PC-9 (cell line): Measurements from ENCODE around the gene GPER1. TPM values are rescaled to one million over a fixed set of nuclear protein-coding genes. Genes with fewer than 3 reads are reported as not detected.

Experiments used
- BruUV-seq: library from RNA; stranded (reverse); fragments of 400-500 nt; replicated peaks from 2 replicates; lab custom pipeline; 2021; lab: Mats Ljungman, UMichigan
- CTCF ChIA-PET: fragments of 300-600 bp; sonication (Branson Sonifier 250); formaldehyde crosslinking; loops from one replicate; lab custom pipeline; 2022; ENCODE audit warnings: antibody characterized with exemption; lab: Charles Lee
- POLR2A ChIA-PET: fragments of 300-600 bp; sonication (Branson Sonifier 250); formaldehyde crosslinking; loops from one replicate; lab custom pipeline; 2022; ENCODE audit warnings: antibody characterized with exemption; ENCODE audit not compliant: unreplicated experiment; lab: Charles Lee
- DNase-seq, 2 experiments: peaks; one replicate each; pipeline versions ENCODE4 v3.0.0 to v3.0.0-alpha.2; 2015 to 2022; ENCODE audit warnings: mixed read lengths in 1 of 2
- H2AFZ ChIP-seq: fragments of 200-600 bp; sonication (generic); 2 replicates; pipeline ENCODE4 v1.8.1; 2017; ENCODE audit warnings: antibody characterized with exemption
- H3F3A ChIP-seq: fragments of 200-600 bp; sonication (generic); 2 replicates; pipeline ENCODE4 v1.8.1; 2017; ENCODE audit warnings: antibody characterized with exemption, mild to moderate bottlenecking, low read depth; ENCODE audit not compliant: insufficient read depth
- H3K27ac ChIP-seq: fragments of 200-600 bp; sonication (generic); 2 replicates; pipeline ENCODE4 v1.6.1; 2016; ENCODE audit warnings: mixed run types
- H3K27me3 ChIP-seq: fragments of 200-600 bp; sonication (generic); 2 replicates; pipeline ENCODE4 v1.6.1; 2016; ENCODE audit warnings: low read depth, mixed run types; ENCODE audit not compliant: insufficient read depth
- H3K36me3 ChIP-seq: fragments of 200-600 bp; sonication (generic); 2 replicates; pipeline ENCODE4 v1.6.1; 2016; ENCODE audit warnings: low read depth, mixed run types
- H3K4me1 ChIP-seq: fragments of 200-600 bp; sonication (generic); replicated peaks from 2 replicates; pipeline ENCODE4 v1.6.1; 2016; ENCODE audit warnings: mixed run types; ENCODE audit not compliant: insufficient read depth
- H3K4me2 ChIP-seq: fragments of 200-600 bp; sonication (generic); 2 replicates; pipeline ENCODE4 v1.6.1; 2017; ENCODE audit warnings: mixed run types
- H3K4me3 ChIP-seq: fragments of 200-600 bp; sonication (generic); 2 replicates; pipeline ENCODE4 v1.6.1; 2016; ENCODE audit warnings: mixed run types
- H3K79me2 ChIP-seq: fragments of 200-600 bp; sonication (generic); 2 replicates; pipeline ENCODE4 v1.6.1; 2017; ENCODE audit warnings: low read depth, mixed run types
- H3K9me2 ChIP-seq: fragments of 200-600 bp; sonication (generic); 2 replicates; pipeline ENCODE4 v1.8.1; 2017; ENCODE audit warnings: mild to moderate bottlenecking; ENCODE audit not compliant: insufficient read depth
- H3K9me3 ChIP-seq: fragments of 200-600 bp; sonication (generic); 2 replicates; pipeline ENCODE4 v1.8.1; 2016; ENCODE audit warnings: low read depth; ENCODE audit not compliant: insufficient read depth
- H4K20me1 ChIP-seq: fragments of 200-600 bp; sonication (generic); 2 replicates; pipeline ENCODE4 v1.8.1; 2017; ENCODE audit not compliant: insufficient read depth
- CTCF ChIP-seq: fragments of 200-600 bp; sonication (generic); conservative IDR thresholded peaks from 2 replicates; pipeline ENCODE4 v1.6.1; 2017; ENCODE audit warnings: mixed run types, antibody characterized with exemption, mild to moderate bottlenecking, moderate library complexity
- EZH2 ChIP-seq: fragments of 200-600 bp; sonication (generic); IDR thresholded peaks from 2 replicates; pipeline ENCODE4 v1.8.0; 2017; ENCODE audit warnings: antibody characterized with exemption, low read depth
- intact Hi-C: fragments of 100-400 bp; cut with micrococcal nuclease; formaldehyde crosslinking; loops from one replicate; pipeline ENCODE4 v1.10.0; 2022; ENCODE audit not compliant: unreplicated experiment
- total RNA-seq: library from RNA; stranded (reverse); gene quantifications from 2 replicates; pipeline ENCODE4 v1.2.3, GENCODE V29; 2021

GPER1 gene
- total RNA-seq, 1 experiment from 2014 or later = 0.37 TPM

- H3F3A ChIP-seq = peaks cover 5% of the 10 kb centered on the region; the same call in 1 of the 2 replicates
- H4K20me1 ChIP-seq = no peaks in the 10 kb centered on the region
- CTCF ChIA-PET = interaction anchor here (1.0 kb wide), 1 partner anchor 110 kb away, joined by 4 read pairs; no protein-coding TSS in a partner anchor
- BruUV-seq = no TSS peak
- H3K9me2 ChIP-seq = no peaks in the 10 kb centered on the region
- no peak overlapping the region for H3K4me3 ChIP-seq
- no peak for TF ChIP-seq EZH2
- no peak for TF ChIP-seq CTCF
- intact Hi-C loops = no loop called here
- H2AFZ ChIP-seq = no peak overlapping the region
- H3K27ac ChIP-seq = no peak overlapping the region
- H3K4me1 ChIP-seq = no peaks in the 10 kb centered on the region
- no peaks in the 10 kb centered on the region for H3K79me2 ChIP-seq
- H3K9me3 ChIP-seq = no peaks in the 10 kb centered on the region
- no peak overlapping the region for H3K4me2 ChIP-seq
- H3K36me3 ChIP-seq = no peaks in the 10 kb centered on the region
- POLR2A ChIA-PET = interaction anchor here (0.6 kb wide), 1 partner anchor 15 kb away, joined by 3 read pairs; no protein-coding TSS in a partner anchor
- DNase-seq = no peak
- H3K27me3 ChIP-seq = no peaks in the 10 kb centered on the region
Measured at GRCh38 chr7:1058821-1059199, 29.1 kb upstream of the GPER1 start.

DNA sequence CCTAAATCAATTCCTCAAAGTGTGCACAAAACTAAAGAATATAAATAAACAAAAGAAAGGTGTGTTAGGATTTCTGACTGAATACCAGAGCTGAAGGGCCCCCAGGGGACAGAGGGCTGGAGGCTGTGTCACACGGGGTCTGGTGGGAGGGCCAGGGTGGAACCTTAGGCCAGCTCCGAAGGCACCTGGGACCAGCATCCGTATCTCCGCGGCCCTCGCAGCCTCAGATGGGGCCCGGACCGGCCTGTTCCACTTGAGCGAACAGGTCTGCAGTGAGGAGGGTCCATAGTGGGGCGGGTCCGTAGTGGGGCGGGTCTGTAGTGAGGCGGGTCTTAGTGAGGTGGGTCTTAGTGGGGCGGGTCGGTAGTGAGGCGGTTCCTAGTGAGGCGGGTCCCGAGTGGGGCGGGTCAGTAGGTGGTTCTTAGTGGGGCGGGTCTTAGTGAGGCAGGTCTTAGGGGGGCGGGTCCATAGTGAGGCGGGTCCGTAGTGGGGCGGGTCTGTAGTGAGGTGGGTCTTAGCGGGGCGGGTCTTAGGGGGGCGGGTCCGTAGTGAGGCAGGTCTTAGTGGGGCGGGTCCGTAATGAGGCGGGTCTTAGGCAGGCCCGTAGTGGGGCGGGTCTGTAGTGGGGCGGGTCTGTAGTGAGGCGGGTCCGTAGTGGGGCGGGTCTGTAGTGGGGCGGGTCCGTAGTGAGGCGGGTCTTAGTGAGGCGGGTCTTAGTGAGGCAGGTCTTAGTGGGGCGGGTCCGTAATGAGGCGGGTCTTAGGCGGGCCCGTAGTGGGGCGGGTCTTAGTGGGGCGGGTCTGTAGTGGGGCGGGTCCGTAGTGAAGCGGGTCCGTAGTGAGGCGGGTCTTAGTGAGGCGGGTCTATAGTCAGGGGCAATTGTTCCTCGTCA lies 28.5 kb upstream of the GPER1 start:
- no peaks in the 10 kb centered on the region for H3K27me3 ChIP-seq
- H3K4me1 ChIP-seq = no peaks in the 10 kb centered on the region
- peaks cover 3% of the 10 kb centered on the region; the same call in 1 of the 2 replicates for H4K20me1 ChIP-seq
- TF ChIP-seq EZH2 (no peak), CTCF (no peak)
- no peak for DNase-seq
- no peak overlapping the region for H3K27ac ChIP-seq
- no TSS peak for BruUV-seq
- intact Hi-C loops = no loop called here
- H3K9me3 ChIP-seq = no peaks in the 10 kb centered on the region
- ChIA-PET POLR2A (interaction anchor here (0.6 kb wide), 1 partner anchor 16 kb away, joined by 3 read pairs; no protein-coding TSS in a partner anchor), CTCF (interaction anchor here (1.0 kb wide), 1 partner anchor 110 kb away, joined by 4 read pairs; no protein-coding TSS in a partner anchor)
- no peaks in the 10 kb centered on the region for H3K9me2 ChIP-seq
- H2AFZ ChIP-seq = no peak overlapping the region
- H3F3A ChIP-seq = peaks cover 5% of the 10 kb centered on the region; the same call in 1 of the 2 replicates
- no peaks in the 10 kb centered on the region for H3K79me2 ChIP-seq
- no peaks in the 10 kb centered on the region for H3K36me3 ChIP-seq
- no peak overlapping the region for H3K4me2 ChIP-seq
- H3K4me3 ChIP-seq = no peak overlapping the region

DNA sequence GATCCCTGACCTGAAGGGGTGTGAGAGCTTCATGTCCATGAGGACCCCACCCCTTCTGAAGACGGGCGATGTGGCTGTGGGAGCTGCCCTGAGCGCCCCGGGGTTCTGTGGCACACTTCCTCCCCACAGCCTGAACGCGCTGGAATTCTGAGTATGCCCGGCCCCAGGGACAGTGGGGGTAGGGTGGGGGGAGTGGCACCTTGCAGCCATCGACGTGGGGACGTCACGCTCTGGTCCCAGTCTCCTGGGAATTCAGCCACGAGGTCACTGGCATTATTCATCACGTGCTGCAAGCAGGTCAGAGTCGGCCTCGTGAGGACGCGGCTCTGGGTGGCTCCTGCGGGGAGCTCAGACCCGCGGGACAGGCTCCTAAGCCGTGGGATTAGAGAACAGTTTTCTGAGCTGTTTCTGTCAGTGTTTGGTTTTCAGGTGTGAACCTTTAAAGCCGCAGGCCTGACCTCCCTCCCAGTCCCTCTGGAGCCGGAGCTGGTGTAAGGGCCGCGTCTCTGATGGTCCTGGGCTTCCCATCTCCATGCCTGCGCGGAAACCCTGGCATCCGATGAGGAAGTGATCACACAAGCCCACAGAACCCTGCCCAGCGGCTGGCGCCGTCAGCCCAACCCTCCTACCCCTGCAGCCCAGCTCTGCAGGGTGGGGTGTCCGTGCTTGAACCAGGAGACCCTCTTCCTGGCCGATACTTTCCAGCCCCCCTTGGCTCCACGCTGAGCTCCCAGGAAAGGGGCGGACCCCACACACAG lies 27.4 kb upstream of the GPER1 start:
- ChIA-PET POLR2A (no interaction called here), CTCF (no interaction called here)
- no peaks in the 10 kb centered on the region for H3K9me2 ChIP-seq
- H3K9me3 ChIP-seq = no peaks in the 10 kb centered on the region
- H3K27me3 ChIP-seq = no peaks in the 10 kb centered on the region
- DNase-seq = peak in 1 of 2 experiments; percentile 18
- H3K36me3 ChIP-seq = no peaks in the 10 kb centered on the region
- intact Hi-C loops = no loop called here
- H3F3A ChIP-seq = peaks cover 5% of the 10 kb centered on the region; the same call in 1 of the 2 replicates
- H3K27ac ChIP-seq = no peak overlapping the region
- H2AFZ ChIP-seq = no peak overlapping the region
- H3K79me2 ChIP-seq = no peaks in the 10 kb centered on the region
- BruUV-seq = no TSS peak
- peaks cover 12% of the 10 kb centered on the region for H4K20me1 ChIP-seq
- H3K4me1 ChIP-seq = no peaks in the 10 kb centered on the region
- H3K4me3 ChIP-seq = no peak overlapping the region
- no peak for TF ChIP-seq EZH2
- TF ChIP-seq CTCF = no peak
- H3K4me2 ChIP-seq = no peak overlapping the region
